DOHH2 (cell line): ENCODE results near the gene SLC6A6.

Experiments used
- H3F3A ChIP-seq: fragments of 200-600 bp; sonication (generic), shearing (Covaris generic); 2 replicates; pipeline ENCODE4 v1.6.0; 2016; ENCODE audit warnings: antibody characterized with exemption, mild to moderate bottlenecking; ENCODE audit not compliant: control insufficient read depth, insufficient read depth
- H3K27ac ChIP-seq: fragments of 200-600 bp; sonication (generic); 2 replicates; pipeline ENCODE4 v1.5.1; 2014; ENCODE audit warnings: low read depth, mild to moderate bottlenecking, low read length, moderate library complexity
- H3K27me3 ChIP-seq: fragments of 200-600 bp; sonication (generic); 2 replicates; pipeline ENCODE4 v1.6.1; 2014; ENCODE audit warnings: mild to moderate bottlenecking, low read length, mixed read lengths; ENCODE audit not compliant: control insufficient read depth
- H3K36me3 ChIP-seq: fragments of 200-600 bp; sonication (generic); 2 replicates; pipeline ENCODE4 v1.6.1; 2014; ENCODE audit warnings: mild to moderate bottlenecking, low read length, moderate library complexity, mixed read lengths; ENCODE audit not compliant: control insufficient read depth
- H3K4me1 ChIP-seq: fragments of 200-600 bp; sonication (generic); 2 replicates; pipeline ENCODE4 v1.6.1; 2014; ENCODE audit warnings: mild to moderate bottlenecking, low read length, mixed read lengths; ENCODE audit not compliant: control insufficient read depth
- H3K4me2 ChIP-seq: fragments of 200-600 bp; sonication (generic); 2 replicates; pipeline ENCODE4 v1.6.0; 2014; ENCODE audit warnings: mild to moderate bottlenecking, low read length, moderate library complexity
- H3K4me3 ChIP-seq: fragments of 200-600 bp; sonication (generic); 2 replicates; pipeline ENCODE4 v1.5.1; 2014; ENCODE audit warnings: mild to moderate bottlenecking, low read length, mixed read lengths
- H3K79me2 ChIP-seq: fragments of 200-600 bp; sonication (generic); 2 replicates; pipeline ENCODE4 v1.6.1; 2014; ENCODE audit warnings: mild to moderate bottlenecking, low read length, mixed read lengths; ENCODE audit not compliant: control insufficient read depth
- H3K9me2 ChIP-seq: fragments of 200-600 bp; sonication (generic); replicated peaks from 2 replicates; pipeline ENCODE4 v1.6.1; 2014; ENCODE audit warnings: mild to moderate bottlenecking, low read length, mixed read lengths; ENCODE audit not compliant: control insufficient read depth
- H3K9me3 ChIP-seq: fragments of 200-600 bp; sonication (generic); 2 replicates; pipeline ENCODE4 v1.6.1; 2014; ENCODE audit warnings: antibody characterized with exemption, low read length, mixed read lengths; ENCODE audit not compliant: control insufficient read depth, insufficient read depth
- H4K20me1 ChIP-seq: fragments of 200-600 bp; sonication (generic); 2 replicates; pipeline ENCODE4 v1.6.0; 2014; ENCODE audit warnings: low read depth, mild to moderate bottlenecking, antibody characterized with exemption, low read length, moderate library complexity; ENCODE audit not compliant: control insufficient read depth, insufficient read depth
- EZH2phosphoT487 ChIP-seq: fragments of 200-600 bp; sonication (generic); IDR thresholded peaks from 2 replicates; pipeline ENCODE4 v1.6.1; 2017; ENCODE audit warnings: borderline replicate concordance, mild to moderate bottlenecking, antibody characterized with exemption, low read length, moderate library complexity, mixed read lengths
- TF ChIP-seq, protein P1 (sequence below): fragments of 200-600 bp; sonication (generic); IDR thresholded peaks from one replicate; pipeline ENCODE4 v1.5.1; 2014; ENCODE audit warnings: antibody characterized with exemption, mild to moderate bottlenecking, low read depth, low read length; ENCODE audit not compliant: poor library complexity, severe bottlenecking

SLC6A6 gene

DNA sequence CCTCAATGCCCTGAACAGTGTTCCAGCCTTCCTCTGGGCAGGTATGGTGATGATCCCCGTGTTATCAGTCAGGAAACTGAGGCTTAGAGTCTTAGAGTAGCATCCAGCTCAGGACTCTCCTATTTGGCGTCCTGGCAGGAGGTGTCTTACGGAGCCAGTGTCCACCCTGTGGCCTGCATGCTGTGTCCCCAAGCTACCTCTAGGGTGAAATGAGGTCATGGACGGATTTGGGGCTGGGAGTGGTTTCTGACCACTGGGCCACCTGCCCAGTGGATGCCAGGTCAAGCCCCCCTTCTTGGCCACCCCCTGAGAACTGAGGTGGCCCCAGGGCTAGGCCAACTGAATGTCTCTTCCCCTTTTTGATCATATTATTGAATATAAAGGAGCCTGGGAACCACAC lies 27.2 kb upstream of the SLC6A6 start:
- Histone ChIP-seq H3K4me2 (no peak overlapping the region), H3K79me2 (no peaks in the 10 kb centered on the region), H3K9me3 (no peaks in the 10 kb centered on the region), H3K27me3 (peaks cover 6% of the 10 kb centered on the region; the same call in 1 of the 2 replicates), H3F3A (no peaks in the 10 kb centered on the region), H3K4me3 (no peak overlapping the region), H3K36me3 (no peaks in the 10 kb centered on the region), H3K9me2 (no peaks in the 10 kb centered on the region), H3K27ac (no peak overlapping the region), H4K20me1 (no peaks in the 10 kb centered on the region), H3K4me1 (peaks cover 12% of the 10 kb centered on the region)
- no peak for TF ChIP-seq EZH2phosphoT487
- TF ChIP-seq, protein P1, sequence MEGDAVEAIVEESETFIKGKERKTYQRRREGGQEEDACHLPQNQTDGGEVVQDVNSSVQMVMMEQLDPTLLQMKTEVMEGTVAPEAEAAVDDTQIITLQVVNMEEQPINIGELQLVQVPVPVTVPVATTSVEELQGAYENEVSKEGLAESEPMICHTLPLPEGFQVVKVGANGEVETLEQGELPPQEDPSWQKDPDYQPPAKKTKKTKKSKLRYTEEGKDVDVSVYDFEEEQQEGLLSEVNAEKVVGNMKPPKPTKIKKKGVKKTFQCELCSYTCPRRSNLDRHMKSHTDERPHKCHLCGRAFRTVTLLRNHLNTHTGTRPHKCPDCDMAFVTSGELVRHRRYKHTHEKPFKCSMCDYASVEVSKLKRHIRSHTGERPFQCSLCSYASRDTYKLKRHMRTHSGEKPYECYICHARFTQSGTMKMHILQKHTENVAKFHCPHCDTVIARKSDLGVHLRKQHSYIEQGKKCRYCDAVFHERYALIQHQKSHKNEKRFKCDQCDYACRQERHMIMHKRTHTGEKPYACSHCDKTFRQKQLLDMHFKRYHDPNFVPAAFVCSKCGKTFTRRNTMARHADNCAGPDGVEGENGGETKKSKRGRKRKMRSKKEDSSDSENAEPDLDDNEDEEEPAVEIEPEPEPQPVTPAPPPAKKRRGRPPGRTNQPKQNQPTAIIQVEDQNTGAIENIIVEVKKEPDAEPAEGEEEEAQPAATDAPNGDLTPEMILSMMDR, result no peak

DNA sequence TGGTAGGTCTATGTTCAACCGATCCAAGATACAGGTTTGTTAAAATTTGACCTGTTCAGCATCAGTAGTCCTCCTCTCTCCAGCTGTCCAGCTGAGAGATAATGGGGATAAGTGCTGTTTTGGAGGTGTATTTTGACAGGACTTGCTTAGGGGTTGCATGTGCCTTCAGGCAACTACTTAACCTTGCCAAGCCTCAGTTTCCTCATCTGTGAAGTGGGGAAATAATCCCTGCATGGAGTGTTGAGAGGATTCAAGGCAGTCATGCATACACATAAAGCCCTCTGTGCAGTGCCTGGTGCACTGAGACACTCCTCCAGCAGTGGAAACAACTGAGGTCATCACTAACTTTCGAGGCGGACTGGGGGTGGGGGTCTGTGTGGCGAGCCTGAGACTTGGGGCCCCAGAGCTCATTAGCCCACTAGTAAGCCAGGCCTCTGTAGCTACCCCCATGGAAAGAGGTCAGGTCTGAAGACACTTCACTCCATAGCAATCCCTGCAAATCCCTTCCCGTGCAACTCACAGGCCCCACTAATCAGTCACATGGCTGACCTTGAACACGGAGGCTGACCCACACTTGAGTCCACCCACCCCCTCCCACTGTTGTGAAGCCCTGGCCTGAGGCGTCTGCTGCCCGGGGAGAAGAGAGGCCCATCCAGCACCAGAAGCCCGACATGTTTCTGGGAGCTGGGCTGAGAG lies 25.9 kb upstream of the SLC6A6 start:
- H3K9me2 ChIP-seq, result no peaks in the 10 kb centered on the region
- H3K4me3 ChIP-seq, result no peak overlapping the region
- H3K27ac ChIP-seq, result no peak overlapping the region
- H4K20me1 ChIP-seq, result no peaks in the 10 kb centered on the region
- no peaks in the 10 kb centered on the region for H3F3A ChIP-seq
- no peak overlapping the region for H3K4me2 ChIP-seq
- H3K79me2 ChIP-seq, result no peaks in the 10 kb centered on the region
- peaks cover 3% of the 10 kb centered on the region; the same call in 1 of the 2 replicates for H3K27me3 ChIP-seq
- H3K9me3 ChIP-seq, result no peaks in the 10 kb centered on the region
- H3K4me1 ChIP-seq, result peaks cover 25% of the 10 kb centered on the region
- TF ChIP-seq, protein P1, result no peak
- TF ChIP-seq EZH2phosphoT487, result no peak
- no peaks in the 10 kb centered on the region for H3K36me3 ChIP-seq

DNA sequence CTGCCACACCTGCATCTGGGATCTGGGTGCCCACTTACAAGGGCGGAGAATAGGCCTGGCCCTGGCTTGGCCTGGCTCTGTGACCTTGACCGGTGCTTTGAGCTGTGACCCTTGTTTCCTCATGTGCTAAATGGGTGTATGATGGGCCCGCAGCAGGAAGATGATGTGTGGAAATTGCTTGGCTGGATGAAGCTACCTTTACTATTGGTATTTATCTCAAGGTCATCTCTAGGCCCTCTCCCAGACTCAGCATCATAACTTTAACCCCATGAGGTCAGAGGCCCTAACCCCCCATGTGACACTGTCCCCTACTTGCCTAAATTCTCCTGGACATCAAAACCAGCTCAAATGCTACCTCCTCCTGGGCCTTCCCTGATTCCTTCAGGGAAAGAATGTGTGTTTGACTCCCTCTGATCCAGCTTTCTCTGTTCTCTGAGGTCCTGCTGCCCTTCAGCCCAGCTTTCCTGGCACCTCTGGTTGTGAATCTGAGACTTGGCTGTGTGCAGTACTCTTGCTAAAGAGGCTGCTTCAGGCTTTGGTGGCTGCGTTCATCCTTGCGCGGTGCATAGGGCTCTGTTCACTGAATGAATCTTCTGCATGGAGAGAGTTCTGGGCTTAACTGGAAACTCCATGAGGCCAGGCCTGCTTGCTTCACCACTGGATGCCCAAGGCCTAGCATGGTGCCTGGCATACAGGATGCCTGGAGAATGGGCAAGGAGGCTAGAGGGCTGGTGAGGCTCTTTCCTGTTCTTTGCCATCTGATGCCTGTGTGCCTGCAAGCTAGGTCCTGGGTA lies 25.2 kb upstream of the SLC6A6 start:
- Histone ChIP-seq H3K4me2 (no peak overlapping the region), H3K27me3 (peaks cover 3% of the 10 kb centered on the region; the same call in 1 of the 2 replicates), H3K79me2 (no peaks in the 10 kb centered on the region), H3K4me1 (peaks cover 31% of the 10 kb centered on the region), H3F3A (no peaks in the 10 kb centered on the region), H4K20me1 (no peaks in the 10 kb centered on the region), H3K36me3 (no peaks in the 10 kb centered on the region), H3K9me2 (no peaks in the 10 kb centered on the region), H3K4me3 (no peak overlapping the region), H3K27ac (no peak overlapping the region), H3K9me3 (no peaks in the 10 kb centered on the region)
- TF ChIP-seq EZH2phosphoT487, result no peak
- TF ChIP-seq, protein P1, result no peak
